GM18508 (cell line): Measurements from ENCODE around the gene CD164.
"Not testable (repeated sequence)": the region's sequence is repeated elsewhere in the genome, so short reads cannot be mapped to it uniquely, and the experiment has no call there.

ENCODE experiments used
- ATAC-seq: cut with Tn5 transposase; IDR thresholded peaks from one replicate; pipeline ENCODE4 v1.9.1; 2021; ENCODE audit warnings: moderate number of reproducible peaks; ENCODE audit not compliant: insufficient read depth, unreplicated experiment

CD164 gene

DNA sequence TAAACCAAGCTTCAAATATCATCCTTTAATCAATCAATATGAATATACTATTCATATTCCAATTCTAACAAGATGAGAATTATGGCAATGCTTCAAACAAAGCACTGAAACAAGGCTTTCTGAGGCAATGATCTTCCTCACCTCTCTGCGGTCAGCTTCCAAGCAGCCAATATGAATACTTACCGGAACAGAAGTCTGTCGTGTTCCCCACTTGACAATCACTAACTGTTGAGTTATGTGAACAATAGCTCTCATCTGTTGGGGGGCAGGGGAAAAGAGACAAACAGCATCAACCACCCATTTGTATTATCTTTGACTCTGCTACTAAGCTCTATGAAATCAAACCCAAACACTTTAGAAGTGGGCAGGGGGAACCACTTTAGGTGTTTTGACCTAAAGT, 4.5 kb downstream of the CD164 start:
- ATAC-seq, result no peak

DNA sequence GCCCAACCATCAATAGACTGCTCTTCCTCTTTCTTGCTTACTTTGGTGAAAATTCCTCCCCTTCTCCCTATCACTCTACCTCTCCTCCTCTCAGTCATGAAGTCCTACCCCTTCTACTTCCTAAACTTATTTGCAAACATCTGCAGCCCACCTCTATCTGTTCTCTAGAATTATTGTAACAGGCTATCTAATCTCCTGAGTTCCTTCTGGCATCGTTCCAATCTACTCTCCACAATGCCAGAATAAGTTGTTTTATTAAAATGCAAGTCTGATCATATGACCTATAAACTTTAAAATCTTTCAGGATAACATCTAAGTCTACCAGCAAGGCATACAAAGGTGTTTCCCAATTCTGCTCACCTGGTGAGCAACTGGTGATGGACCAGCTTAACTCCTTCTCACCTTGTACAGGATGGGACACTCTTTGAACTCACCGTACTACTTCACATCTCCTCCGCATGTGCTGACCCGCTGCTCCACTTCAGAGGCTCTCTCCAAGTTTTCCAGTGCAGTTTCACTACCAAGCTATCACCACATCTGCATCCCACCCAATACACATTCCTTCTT, 7.9 kb downstream of the CD164 start:
- no peak for ATAC-seq

DNA sequence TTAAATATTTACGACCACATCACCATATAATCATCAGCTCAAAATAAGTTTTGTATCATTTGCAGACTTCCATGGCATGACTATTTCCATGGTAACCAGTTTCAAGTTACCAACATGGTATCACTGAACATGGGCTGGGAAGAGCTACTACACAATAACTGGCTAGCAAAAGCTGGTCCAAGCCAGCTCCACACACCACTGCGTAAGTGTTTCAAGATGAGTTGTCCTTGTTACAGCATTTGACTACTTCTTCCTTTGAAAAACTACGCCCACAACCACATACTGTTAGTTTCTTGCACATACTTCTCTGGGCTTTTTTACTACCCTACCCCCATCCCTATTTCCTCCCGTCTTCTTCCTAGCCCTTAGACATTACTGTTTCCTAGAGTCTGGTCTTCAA, 8.5 kb downstream of the CD164 start:
- ATAC-seq, result peak; percentile 95

DNA sequence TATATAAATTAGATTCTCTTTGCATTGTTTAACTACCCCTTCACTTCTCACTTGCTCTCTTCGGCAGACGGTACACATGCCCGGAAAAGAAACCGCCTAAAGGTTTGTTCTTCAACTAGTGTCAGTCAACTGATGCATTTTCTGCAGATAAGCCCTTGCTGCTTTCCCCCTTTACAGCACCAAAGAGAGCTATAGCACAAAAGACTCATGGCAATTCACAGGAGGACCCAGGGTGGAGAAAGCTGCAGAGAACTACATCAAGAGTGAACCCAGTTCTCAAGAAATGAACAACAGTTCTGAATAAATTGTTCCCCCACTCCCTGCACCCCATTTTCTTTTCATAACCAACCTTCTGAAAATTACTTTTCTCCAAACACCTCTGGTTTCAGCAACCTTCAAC, 8.9 kb downstream of the CD164 start:
- ATAC-seq, result no peak

DNA sequence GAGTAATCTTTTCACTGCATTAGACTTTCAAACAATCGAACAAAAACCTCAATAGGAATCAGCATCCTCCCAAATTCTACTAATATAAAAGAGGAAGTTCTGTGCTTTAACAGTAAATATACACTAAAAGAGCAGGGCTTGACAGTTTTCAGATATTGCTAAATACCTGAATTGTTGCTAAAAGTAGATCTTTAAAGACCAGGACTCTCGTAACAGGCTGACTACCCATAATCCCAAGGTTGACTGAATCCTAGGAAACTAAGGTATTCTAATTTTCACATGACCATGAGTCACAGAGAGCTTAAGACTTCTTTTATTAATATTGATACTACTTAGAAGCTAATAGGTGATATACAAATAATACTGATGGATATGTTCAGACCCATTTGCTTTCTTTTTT, 10.1 kb downstream of the CD164 start:
- no peak for ATAC-seq

DNA sequence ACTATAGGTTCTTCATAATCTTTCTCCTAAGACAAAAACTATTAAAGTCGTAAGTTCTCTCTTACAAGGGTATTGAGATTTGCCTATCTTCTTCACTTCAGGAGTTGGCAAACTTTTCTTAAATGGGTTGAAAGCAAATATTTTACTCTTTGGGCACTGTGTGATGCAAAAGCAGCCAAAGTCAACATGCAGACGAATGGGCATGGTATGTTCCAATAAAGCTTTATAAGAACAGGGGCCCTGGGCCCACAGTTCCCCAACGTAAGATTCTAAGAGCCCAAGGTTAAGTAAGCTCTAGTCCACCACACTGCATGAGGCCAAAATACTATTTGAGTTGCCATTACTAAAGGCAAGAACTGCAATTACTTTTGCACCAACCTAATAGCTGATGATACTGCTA, 11.5 kb downstream of the CD164 start:
- ATAC-seq, result no peak

DNA sequence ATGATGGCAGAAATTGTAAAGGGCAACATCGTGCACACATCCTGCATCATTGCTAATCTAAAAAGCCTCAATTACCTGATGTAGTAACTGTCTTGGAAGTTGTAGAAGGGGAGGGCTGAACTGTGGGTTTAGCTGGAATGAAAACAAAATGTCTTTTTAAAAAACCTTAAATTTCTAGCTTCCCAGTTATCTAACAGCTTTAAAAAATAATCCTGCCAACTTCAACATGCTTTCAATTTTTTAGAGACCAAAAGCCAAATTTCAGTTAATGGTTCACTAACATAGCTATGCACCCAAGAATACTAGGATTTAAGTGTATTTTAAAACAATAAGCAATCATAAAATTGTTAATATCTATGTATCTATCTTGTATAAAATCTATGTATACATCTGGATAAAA, 11.9 kb downstream of the CD164 start:
- ATAC-seq, result no peak

DNA sequence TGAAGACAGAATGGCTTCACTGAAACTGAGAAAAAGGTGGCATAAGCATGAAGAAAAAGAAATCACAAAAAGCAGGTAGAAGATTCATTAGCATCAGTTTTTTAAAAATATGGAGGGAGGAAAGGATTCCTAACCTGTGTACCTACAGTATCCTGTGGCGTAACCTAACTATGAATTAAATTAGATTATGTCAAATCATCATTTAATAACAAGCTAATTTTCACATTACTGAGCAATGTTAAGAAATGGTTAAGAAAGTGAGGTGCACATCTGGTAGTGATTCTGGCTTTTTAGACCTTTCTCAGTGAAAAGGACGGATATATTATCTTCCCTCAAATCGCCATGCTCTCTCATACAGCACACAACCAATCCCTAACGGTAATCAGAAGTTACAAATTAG, 12.5 kb downstream of the CD164 start:
- ATAC-seq, result no peak

DNA sequence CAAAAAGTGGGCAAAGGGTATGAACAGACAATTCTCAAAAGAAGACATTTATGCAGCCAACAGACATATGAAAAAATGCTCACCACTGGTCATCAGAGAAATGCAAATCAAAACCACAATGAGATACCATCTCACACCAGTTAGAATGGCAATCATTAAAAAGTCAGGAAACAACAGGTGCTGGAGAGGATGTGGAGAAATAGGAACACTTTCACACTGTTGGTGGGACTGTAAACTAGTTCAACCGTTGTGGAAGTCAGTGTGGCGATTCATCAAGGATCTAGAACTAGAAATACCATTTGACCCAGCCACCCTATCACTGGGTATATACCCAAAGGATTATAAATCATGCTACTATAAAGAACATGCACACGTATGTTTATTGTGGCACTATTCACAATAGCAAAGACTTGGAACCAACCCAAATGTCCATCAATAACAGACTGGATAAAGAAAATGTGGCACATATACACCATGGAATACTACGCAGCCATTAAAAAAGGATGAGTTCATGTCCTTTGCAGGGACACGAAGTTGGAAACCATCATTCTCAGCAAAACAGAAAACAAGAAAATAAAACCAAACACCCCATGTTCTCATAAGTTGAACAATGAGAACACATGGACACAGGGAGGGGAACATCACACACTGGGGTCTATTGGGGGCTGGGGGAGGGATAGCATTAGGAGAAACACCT, 17.7 kb downstream of the CD164 start:
- ATAC-seq, result not testable (repeated sequence)

DNA sequence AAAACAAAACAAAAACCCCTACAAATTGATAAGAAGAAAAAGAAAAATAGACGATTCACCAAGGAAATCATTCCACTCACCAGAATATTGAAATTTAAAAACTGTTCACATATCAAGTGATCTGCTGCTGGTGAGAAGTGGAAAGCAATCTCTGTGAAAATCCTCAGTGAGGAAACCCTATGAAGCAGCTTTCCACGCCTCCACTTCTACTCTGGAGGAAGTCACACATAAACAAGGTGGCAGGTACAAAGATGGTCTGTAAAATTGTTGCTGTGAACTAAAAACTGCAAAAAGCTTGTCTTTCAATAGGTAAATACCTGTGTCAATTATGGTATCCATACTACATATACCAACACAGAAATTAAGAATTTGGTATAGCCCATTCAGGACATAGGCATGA, 18.5 kb downstream of the CD164 start:
- ATAC-seq, result no peak

DNA sequence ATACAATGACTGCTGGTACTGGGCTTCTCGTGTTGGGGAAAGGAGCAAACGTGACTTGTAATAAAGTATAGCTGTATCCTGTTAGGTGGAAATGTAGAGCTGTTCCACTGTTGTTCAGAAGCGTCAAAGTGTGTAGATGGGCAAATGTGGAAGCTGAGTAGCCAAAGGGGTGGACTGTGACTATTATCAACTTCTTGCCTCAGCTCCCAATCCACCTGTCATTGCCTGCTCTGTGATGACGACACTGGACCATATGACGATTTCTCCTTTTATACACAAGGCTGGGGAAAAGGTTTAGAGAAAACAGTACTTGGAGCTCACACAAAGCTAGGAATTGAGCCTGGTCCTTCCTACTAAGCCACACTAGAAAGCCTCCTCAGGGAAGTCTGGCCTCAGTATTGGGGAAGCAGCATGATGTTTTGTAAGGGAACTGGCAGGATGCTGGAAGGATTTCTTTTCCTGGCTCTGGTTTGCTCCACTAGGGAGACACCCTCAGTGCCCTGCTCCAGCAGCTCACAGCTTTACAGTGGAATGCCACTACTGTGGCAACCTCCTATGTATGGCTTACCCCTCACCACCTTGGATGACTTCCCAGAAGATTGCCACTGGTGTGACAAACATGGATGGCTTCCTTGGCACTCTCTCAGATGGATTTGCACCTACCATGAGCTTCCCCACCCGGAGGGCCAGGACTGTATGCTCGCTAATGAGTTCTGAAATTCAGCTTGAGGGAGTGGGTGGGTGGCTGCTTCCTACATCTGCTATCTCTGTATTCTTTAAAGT, 20.0 kb downstream of the CD164 start:
- ATAC-seq, result no peak

DNA sequence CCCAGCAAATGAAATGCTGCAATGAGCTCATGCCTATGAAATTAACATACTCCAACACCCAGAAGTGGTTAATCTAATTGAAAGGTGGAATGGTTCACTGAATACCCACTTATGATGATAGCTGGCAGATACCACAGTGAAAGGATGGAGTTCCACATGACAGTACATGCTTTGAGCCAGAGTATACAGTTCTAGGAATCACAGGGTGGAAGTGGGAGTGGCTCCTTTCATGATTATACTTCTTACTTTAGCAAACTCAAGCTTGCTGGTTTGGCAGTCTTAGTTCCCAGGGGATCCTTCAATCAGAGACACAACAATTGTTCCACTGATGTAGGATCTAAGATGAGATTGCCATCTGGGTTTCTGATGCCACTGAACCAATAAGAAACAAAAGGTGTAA, 21.5 kb downstream of the CD164 start:
- no peak for ATAC-seq

DNA sequence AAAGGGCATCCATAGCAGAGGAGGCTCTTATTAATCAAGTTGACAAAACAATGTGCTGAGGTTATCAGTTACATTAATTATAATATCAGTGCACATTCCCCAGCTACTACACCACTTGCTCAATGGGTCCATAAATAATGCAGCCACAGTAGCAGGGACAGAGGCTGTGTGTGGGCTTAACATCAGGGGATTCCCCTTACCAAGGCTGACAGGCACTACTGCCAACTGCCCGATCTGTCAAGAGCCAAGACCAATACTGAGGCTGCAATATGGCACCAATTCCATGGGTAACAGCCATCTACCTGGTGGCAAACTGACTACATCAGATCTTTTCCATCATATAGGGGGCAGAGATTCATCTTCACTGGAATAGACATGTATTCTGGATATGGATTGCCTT, 22.0 kb downstream of the CD164 start:
- ATAC-seq, result no peak

DNA sequence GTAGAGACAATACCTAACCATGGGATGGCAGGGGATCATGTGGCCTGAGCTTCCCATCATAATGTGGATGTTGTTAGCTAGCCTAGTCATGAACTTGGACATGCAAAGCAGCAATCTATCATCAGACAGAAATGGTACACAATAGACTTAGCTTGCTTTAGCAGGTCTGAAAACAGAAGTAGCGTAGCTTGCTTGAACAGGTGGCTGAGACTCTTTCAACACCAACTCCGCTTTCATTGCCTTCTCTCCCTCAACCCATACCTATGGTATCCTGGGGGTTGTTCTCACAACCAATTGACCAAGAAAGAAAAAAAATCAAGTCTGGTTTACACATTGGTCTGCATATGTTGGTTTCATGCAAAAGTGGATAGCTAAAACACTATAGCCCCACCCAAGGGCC, 23.0 kb downstream of the CD164 start:
- ATAC-seq, result no peak

DNA sequence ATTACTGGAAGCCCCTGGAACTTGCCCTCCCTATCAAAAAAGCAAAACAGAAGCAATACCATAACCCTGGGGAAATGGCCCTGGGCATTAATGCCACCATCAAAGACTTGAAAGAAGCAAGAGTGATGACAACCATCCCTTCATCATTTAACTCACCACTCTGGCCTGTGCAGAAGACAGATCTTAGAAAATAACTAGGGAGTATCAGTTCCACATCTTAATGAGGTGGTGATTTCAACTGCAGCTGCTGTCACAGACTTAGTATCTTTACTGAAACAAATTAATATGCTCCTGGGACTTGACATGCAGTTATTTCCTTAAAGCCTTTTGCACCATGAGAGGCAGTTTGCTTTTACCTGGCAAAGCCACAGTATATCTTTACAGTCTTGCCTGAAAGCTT, 24.1 kb downstream of the CD164 start:
- ATAC-seq, result no peak

DNA sequence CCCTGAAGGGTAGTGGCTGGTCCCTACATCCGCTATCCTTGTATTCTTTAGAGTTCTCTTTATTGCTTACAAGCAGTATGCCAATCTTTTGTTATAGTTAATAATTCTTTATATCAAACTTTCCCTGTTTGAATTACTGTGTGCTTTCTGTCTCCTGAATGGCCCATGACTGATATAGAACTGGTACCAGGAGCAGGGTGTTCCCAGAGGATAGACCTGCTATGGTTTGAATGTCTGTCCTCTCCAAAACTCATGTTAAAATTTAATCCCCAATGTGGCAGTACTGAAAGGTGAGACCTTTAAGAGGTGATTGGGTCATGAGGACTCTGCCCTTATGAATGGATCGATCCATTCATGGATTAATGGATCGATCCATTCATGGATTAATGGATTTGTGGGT, 26.0 kb downstream of the CD164 start:
- no peak for ATAC-seq

DNA sequence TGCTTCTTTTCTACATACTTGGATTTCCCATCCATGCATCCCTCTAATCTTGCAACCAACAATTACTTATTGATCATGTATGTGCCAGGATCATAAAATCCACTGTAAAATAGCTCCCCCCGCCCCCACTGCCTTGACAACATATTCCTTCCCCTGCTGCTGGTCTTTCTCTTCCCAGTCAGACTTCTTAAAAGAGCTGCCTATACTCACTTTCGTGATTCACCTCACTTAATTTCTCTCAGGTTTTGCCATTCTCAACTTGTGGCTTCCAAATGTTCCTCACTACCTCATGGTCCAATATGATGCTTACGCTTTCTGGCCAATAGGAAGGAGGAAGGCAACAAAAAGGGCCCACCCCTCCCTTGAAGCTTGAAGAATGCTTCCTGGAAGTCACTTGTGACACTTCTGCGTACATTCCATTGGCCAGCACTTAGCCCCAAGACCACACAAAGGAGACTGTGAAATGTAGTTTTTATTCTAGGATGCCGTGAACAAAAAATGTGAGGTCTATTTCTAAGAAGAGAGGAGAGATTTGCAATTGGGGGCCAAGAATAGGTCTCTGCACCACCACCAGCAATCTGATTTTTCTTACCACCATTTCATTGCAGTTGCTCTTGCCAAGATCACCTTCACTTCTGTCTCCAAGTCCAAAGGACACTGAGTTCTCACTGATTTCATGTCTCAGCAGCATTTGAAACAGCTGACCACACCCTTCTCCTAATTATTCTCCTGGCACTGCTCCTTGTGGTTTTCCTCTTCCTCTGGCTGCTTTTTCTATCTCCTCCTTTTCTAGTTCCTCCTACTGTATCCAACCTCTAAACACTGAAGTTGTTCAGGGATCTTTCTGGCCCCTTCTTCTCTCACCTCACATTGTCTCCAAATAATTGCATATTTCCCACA, 30.8 kb downstream of the CD164 start:
- ATAC-seq, result no peak

DNA sequence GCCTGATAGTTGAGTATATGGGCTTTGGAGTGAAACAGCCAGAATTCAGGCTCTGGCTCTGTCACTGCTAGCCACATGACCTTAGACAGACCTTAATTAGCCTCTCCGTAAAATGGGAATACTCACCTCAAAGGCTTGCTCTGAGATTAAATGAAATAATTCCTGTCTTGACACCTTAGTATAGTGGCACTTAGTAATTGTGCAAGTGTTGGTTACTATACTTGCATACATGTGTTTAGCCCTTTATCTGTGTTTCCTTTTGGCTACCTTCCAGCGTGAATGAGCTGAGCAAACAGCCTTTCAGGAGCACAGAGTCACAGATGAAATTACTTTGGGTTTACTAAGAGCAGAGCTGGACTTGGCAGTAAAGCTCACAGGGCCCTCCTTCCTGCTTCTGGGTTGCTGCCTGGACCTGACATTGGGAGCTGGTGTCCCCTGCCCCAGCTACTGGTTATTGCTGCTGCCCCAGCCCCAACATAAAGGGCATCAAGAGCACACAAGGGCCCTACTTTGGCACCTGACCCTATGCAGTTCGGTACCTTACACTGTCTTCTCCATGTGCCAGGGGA, 32.8 kb downstream of the CD164 start:
- no peak for ATAC-seq

DNA sequence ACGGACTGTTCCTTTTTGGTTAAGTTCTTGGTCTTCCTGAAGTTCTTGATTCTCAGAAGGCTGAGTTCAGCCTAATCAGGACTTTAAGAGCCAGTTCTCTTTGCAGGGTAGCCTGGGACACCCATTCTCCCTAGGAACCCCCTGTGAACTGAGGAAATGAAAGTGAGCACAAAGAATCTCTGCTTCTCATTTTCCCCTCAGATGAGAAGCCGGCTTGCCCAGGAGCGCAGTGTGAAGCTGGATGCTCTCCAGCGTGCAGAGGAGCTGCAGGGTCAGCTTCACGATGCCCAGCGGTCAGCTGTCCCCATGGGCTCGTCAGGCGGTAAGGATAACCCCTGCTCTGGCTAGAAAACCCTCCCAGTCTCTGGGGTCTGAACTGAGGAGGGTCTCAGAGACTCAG, 34.0 kb downstream of the CD164 start:
- no peak for ATAC-seq

DNA sequence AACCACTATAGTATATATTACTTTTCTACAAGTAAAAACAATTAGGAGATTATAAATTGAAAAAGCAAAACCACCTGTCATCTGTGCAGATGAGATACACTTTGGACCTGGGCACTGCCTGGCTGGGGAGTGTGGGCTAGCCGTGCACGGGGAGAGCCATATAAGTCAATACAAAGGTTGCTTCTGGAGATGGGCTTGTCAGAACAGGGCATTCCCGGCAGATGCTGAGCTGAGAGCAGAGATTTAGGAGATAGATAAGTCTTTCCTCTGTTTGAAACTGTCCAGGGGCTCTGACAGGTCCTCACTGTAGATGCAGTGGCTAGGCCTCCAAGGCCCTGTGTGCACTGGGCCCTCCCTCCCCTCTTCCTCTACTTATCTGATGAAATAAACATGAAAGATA, 34.5 kb downstream of the CD164 start:
- no peak for ATAC-seq
